GM12892 (cell line): Measurements from ENCODE around the gene IRAK2.
A peak's percentile ranks its signal among the peaks of the same experiment; 100 is the strongest.

Source experiments
- DNase-seq: peaks from one replicate; pipeline ENCODE4 v3.0.0; 2011; ENCODE audit not compliant: insufficient read length
- FAIRE-seq: peaks from 2 replicates; lab custom pipeline; 2011; peaks lifted over from hg19 to GRCh38; lab: Jason Lieb, UNC
- POLR2A ChIP-seq: IDR thresholded peaks from 2 replicates; pipeline ENCODE4 v1.6.1; 2011; ENCODE audit warnings: low read depth, low read length, control low read depth
- POLR2AphosphoS5 ChIP-seq: IDR thresholded peaks from 2 replicates; pipeline ENCODE4 v1.6.1; 2011; ENCODE audit warnings: low read depth, low read length, control low read depth
- TAF1 ChIP-seq: IDR thresholded peaks from 2 replicates; pipeline ENCODE4 v1.6.1; 2011; ENCODE audit warnings: low read depth, mild to moderate bottlenecking, control low read depth, low read length, borderline replicate concordance

The IRAK2 gene

GRCh38 chr3:10195366-10196089 lies 30.8 kb downstream of the IRAK2 start:
- no peak for FAIRE-seq
- TF ChIP-seq TAF1 (no peak), POLR2A (no peak), POLR2AphosphoS5 (no peak)

GRCh38 chr3:10196389-10197052 lies 31.8 kb downstream of the IRAK2 start:
- DNase-seq: no peak
- no peak for FAIRE-seq
- TF ChIP-seq TAF1 (no peak), POLR2A (no peak), POLR2AphosphoS5 (no peak)

More at GRCh38 chr3:10195366-10196089, 30.8 kb downstream of the IRAK2 start:
- DNase-seq: no peak

GRCh38 chr3:10198226-10198625 lies 33.5 kb downstream of the IRAK2 start:
- FAIRE-seq (no peak), DNase-seq (no peak)
- TF ChIP-seq POLR2AphosphoS5: no peak
- TF ChIP-seq POLR2A: no peak
- TF ChIP-seq TAF1: no peak

- TF ChIP-seq POLR2AphosphoS5 (peak; percentile 27; the same call in 1 of the 2 replicates), POLR2A (peak; percentile 48; the same call in 1 of the 2 replicates), TAF1 (no peak; the same call in 1 of the 2 replicates)
- peak; percentile 91 for FAIRE-seq
- peak; percentile 57 for DNase-seq
Measured at GRCh38 chr3:10198761-10199649, 34.3 kb downstream of the IRAK2 start.

- TF ChIP-seq POLR2A (no peak), POLR2AphosphoS5 (no peak), TAF1 (no peak)
- DNase-seq: no peak
- FAIRE-seq: no peak
Measured at GRCh38 chr3:10204921-10205320, 40.2 kb downstream of the IRAK2 start.

- DNase-seq: no peak
- TF ChIP-seq TAF1 (no peak), POLR2AphosphoS5 (no peak), POLR2A (no peak)
Measured at GRCh38 chr3:10205451-10206165, 40.9 kb downstream of the IRAK2 start.

GRCh38 chr3:10206166-10206511 lies 41.4 kb downstream of the IRAK2 start:
- TF ChIP-seq POLR2AphosphoS5: no peak
- TF ChIP-seq TAF1: no peak
- no peak for TF ChIP-seq POLR2A
- no peak for DNase-seq
- no peak for FAIRE-seq

More at GRCh38 chr3:10205451-10206165, 40.9 kb downstream of the IRAK2 start:
- FAIRE-seq: no peak

- DNase-seq (no peak), FAIRE-seq (no peak)
- TF ChIP-seq POLR2A: no peak
- no peak for TF ChIP-seq TAF1
- no peak for TF ChIP-seq POLR2AphosphoS5
Measured at GRCh38 chr3:10213156-10213792, 48.6 kb downstream of the IRAK2 start.

- TF ChIP-seq POLR2AphosphoS5: no peak
- no peak for TF ChIP-seq POLR2A
- TF ChIP-seq TAF1: no peak
- no peak for DNase-seq
- no peak for FAIRE-seq
Measured at GRCh38 chr3:10215578-10216368, 51.1 kb downstream of the IRAK2 start.

- FAIRE-seq (no peak), DNase-seq (no peak)
- TF ChIP-seq POLR2A (no peak), POLR2AphosphoS5 (no peak), TAF1 (no peak)
Measured at GRCh38 chr3:10217359-10217758, 52.6 kb downstream of the IRAK2 start.
